OCI-LY1 (cell line): ENCODE results near the gene LARP4B.

Experiments used
- H2AFZ ChIP-seq: fragments of 200-600 bp; sonication (generic), shearing (Covaris generic); 2 replicates; pipeline ENCODE4 v1.6.0; 2014; ENCODE audit warnings: antibody characterized with exemption, mild to moderate bottlenecking, low read length
- H3F3A ChIP-seq: fragments of 200-600 bp; sonication (generic), shearing (Covaris generic); 2 replicates; pipeline ENCODE4 v1.6.0; 2014; ENCODE audit warnings: mild to moderate bottlenecking, antibody characterized with exemption, low read length, moderate library complexity; ENCODE audit not compliant: insufficient read depth
- H3K27ac ChIP-seq: fragments of 200-600 bp; sonication (generic); 2 replicates; pipeline ENCODE4 v1.5.1; 2014; ENCODE audit warnings: low read length, mixed run types, mild to moderate bottlenecking, low read depth; ENCODE audit not compliant: poor library complexity, severe bottlenecking
- H3K27me3 ChIP-seq: fragments of 200-600 bp; sonication (generic); 2 replicates; pipeline ENCODE4 v1.6.0; 2014; ENCODE audit warnings: antibody characterized with exemption, mild to moderate bottlenecking, low read length, moderate library complexity; ENCODE audit not compliant: insufficient read depth
- H3K36me3 ChIP-seq: fragments of 200-600 bp; sonication (generic); 2 replicates; pipeline ENCODE4 v1.6.1; 2014; ENCODE audit warnings: mild to moderate bottlenecking, antibody characterized with exemption, low read length, moderate library complexity, mixed read lengths; ENCODE audit not compliant: insufficient read depth
- H3K4me1 ChIP-seq: fragments of 200-600 bp; sonication (generic); 2 replicates; pipeline ENCODE4 v1.5.1; 2014; ENCODE audit warnings: mild to moderate bottlenecking, low read length, moderate library complexity; ENCODE audit not compliant: insufficient read depth, severe bottlenecking
- H3K4me2 ChIP-seq: fragments of 200-600 bp; sonication (generic), shearing (Covaris generic); 2 replicates; pipeline ENCODE4 v1.6.1; 2014; ENCODE audit warnings: low read length
- H3K4me3 ChIP-seq: fragments of 200-600 bp; sonication (generic); 2 replicates; pipeline ENCODE4 v1.5.1; 2014; ENCODE audit warnings: low read length, low read depth, mild to moderate bottlenecking, mixed read lengths; ENCODE audit not compliant: poor library complexity, severe bottlenecking
- H3K79me2 ChIP-seq: fragments of 200-600 bp; shearing (Covaris generic); 2 replicates; pipeline ENCODE4 v1.6.1; 2016; ENCODE audit warnings: mixed run types, low read length, mixed read lengths; ENCODE audit not compliant: insufficient read depth
- H3K9ac ChIP-seq: fragments of 200-600 bp; sonication (generic), shearing (Covaris generic); 2 replicates; pipeline ENCODE4 v1.6.1; 2014; ENCODE audit warnings: mild to moderate bottlenecking, low read length, mixed read lengths
- H3K9me2 ChIP-seq: fragments of 200-600 bp; sonication (generic), shearing (Covaris generic); 2 replicates; pipeline ENCODE4 v1.6.1; 2014; ENCODE audit warnings: low read depth, mild to moderate bottlenecking, low read length, mixed read lengths
- H3K9me3 ChIP-seq: fragments of 200-600 bp; shearing (Covaris generic); 2 replicates; pipeline ENCODE4 v1.6.1; 2014; ENCODE audit warnings: low read length, mixed read lengths
- H4K20me1 ChIP-seq: fragments of 200-600 bp; sonication (generic), shearing (Covaris generic); 2 replicates; pipeline ENCODE4 v1.6.0; 2016; ENCODE audit warnings: mild to moderate bottlenecking, low read length; ENCODE audit not compliant: insufficient read depth
- EZH2 ChIP-seq: fragments of 200-600 bp; sonication (generic), shearing (Covaris generic); IDR thresholded peaks from 2 replicates; pipeline ENCODE4 v1.8.0; 2017; ENCODE audit warnings: borderline replicate concordance, mixed run types, mild to moderate bottlenecking, antibody characterized with exemption, low read length, moderate library complexity, mixed read lengths
- TF ChIP-seq, protein P1 (sequence below): fragments of 200-600 bp; sonication (generic), shearing (Covaris generic); IDR thresholded peaks from 2 replicates; pipeline ENCODE4 v1.5.1; 2017; ENCODE audit warnings: mild to moderate bottlenecking, antibody characterized with exemption, low read length, moderate library complexity, mixed read lengths

Gene LARP4B

DNA sequence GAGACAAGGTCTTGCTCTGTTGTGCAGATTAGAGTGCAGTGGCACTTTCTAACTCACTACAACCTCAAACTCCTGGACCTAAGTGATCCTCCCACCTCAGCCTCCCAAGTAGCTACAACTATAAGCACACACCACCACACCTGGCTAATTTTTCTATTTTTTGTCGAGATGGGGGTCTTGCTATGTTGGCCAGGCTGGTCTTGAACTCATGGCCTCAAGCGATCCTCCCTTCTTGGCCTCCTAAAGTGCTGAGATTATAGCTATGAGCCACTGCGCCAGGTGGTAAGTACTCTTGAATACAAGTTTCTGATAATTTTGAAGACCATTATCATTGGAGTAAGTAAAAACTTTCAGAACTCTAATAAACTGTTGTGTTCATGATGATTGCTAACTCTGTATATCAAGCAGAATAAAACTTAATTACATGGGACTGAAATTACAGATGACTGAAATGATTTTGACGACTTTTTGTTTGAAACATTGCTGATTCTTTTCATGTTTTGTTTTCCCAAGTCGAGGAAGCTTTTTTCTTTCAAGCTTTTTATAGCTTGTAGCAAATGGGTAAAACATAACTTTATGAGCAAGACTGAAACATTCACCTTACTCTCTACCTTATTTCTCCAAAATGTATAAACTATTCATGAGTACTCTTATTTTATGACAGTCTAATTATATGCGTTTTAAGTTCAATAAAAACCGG lies 14.6 kb downstream of the LARP4B start:
- 0 out of 2 replicates have a peak, but pooled peaks cover 3% of the 10 kb centered on the region for H4K20me1 ChIP-seq
- TF ChIP-seq EZH2 = no peak
- TF ChIP-seq, protein P1, sequence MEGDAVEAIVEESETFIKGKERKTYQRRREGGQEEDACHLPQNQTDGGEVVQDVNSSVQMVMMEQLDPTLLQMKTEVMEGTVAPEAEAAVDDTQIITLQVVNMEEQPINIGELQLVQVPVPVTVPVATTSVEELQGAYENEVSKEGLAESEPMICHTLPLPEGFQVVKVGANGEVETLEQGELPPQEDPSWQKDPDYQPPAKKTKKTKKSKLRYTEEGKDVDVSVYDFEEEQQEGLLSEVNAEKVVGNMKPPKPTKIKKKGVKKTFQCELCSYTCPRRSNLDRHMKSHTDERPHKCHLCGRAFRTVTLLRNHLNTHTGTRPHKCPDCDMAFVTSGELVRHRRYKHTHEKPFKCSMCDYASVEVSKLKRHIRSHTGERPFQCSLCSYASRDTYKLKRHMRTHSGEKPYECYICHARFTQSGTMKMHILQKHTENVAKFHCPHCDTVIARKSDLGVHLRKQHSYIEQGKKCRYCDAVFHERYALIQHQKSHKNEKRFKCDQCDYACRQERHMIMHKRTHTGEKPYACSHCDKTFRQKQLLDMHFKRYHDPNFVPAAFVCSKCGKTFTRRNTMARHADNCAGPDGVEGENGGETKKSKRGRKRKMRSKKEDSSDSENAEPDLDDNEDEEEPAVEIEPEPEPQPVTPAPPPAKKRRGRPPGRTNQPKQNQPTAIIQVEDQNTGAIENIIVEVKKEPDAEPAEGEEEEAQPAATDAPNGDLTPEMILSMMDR = no peak
- H3K79me2 ChIP-seq = peaks cover 96% of the 10 kb centered on the region
- no peaks in the 10 kb centered on the region for H3K27me3 ChIP-seq
- H3F3A ChIP-seq = no peaks in the 10 kb centered on the region
- H3K4me3 ChIP-seq = no peak overlapping the region
- 0 out of 2 replicates have a peak, but pooled peaks cover 3% of the 10 kb centered on the region for H3K9me3 ChIP-seq
- no peaks in the 10 kb centered on the region for H3K4me1 ChIP-seq
- no peak overlapping the region for H3K9ac ChIP-seq
- no peak overlapping the region for H3K27ac ChIP-seq
- no peaks in the 10 kb centered on the region for H3K9me2 ChIP-seq
- H3K36me3 ChIP-seq = peaks cover 61% of the 10 kb centered on the region
- H3K4me2 ChIP-seq = no peak overlapping the region
- H2AFZ ChIP-seq = no peak overlapping the region

DNA sequence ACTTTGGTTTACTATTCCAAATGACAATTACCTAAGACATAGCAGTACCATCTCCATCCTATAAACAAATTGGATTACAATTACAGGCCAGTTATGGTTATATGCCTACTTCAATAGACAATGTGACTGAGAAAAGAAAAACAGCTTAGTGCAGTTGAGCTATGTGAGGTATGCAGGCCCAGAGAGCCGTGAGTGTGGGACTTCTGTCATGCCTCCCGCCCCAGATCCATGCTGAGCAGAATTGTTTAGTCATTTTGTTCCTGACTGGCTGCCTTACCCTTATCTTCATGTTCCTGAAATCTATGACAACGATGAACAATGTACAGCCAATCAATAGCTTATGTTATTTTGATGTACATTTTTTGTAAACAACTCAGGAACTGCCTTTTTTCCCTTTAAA lies 21.7 kb downstream of the LARP4B start:
- Histone ChIP-seq H4K20me1 (no peaks in the 10 kb centered on the region), H3K9ac (no peak overlapping the region)

DNA sequence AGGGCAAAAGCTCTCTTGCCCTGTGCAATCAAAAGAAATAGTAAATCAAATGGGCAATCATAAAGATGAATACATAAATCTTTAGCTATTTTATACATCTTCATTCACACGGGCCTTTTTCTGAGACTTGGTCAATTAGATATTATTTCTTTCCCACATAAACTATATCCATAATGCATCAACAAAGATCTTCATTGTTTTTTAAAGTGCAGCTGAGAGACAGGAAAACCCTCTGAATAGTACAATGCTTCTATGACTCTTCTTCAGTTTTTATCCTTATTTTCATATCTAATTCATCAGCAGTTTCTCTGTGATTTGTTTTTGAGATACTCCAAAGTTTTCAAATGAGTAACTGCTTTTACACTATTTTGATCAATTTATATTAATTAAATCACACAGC lies 25.5 kb downstream of the LARP4B start:
- Histone ChIP-seq H3K9me3 (no peaks in the 10 kb centered on the region), H3K27ac (no peak overlapping the region), H3F3A (no peaks in the 10 kb centered on the region), H3K4me2 (no peak overlapping the region), H3K36me3 (peaks cover 71% of the 10 kb centered on the region), H3K9ac (no peak overlapping the region), H3K4me3 (no peak overlapping the region), H3K79me2 (peaks cover 55% of the 10 kb centered on the region), H2AFZ (no peak overlapping the region), H3K4me1 (no peaks in the 10 kb centered on the region), H4K20me1 (no peaks in the 10 kb centered on the region), H3K9me2 (no peaks in the 10 kb centered on the region), H3K27me3 (no peaks in the 10 kb centered on the region)
- TF ChIP-seq EZH2 = no peak
- TF ChIP-seq, protein P1 = no peak

More for the DNA sequence above, 21.7 kb downstream of the LARP4B start:
- Histone ChIP-seq H3F3A (no peaks in the 10 kb centered on the region), H3K27me3 (no peaks in the 10 kb centered on the region), H3K9me3 (no peaks in the 10 kb centered on the region), H3K4me3 (no peak overlapping the region), H3K79me2 (peaks cover 58% of the 10 kb centered on the region), H3K36me3 (peaks cover 64% of the 10 kb centered on the region), H3K9me2 (no peaks in the 10 kb centered on the region), H3K27ac (no peak overlapping the region), H3K4me1 (no peaks in the 10 kb centered on the region), H2AFZ (no peak overlapping the region), H3K4me2 (no peak overlapping the region)
- TF ChIP-seq EZH2 = no peak
- TF ChIP-seq, protein P1 = no peak
